Activated naive CD8-positive, alpha-beta T cell treated with anti-CD3 and anti-CD28 coated beads, Interleukin-2, amount 50 U/mL, for 16 hours (primary cell): ENCODE measurements around the gene OSM.
"Not testable (repeated sequence)": the region's sequence is repeated elsewhere in the genome, so short reads cannot be mapped to it uniquely, and the experiment has no call there.

Experiments
- DNase-seq: peaks from one replicate; pipeline ENCODE4 v3.0.0-alpha.2; 2020; ENCODE audit warnings: low read depth, low spot score

The OSM gene

GRCh38 chr22:30228509-30229359, 37.9 kb downstream of the OSM start:
- DNase-seq: no peak

- DNase-seq: no peak
Measured at GRCh38 chr22:30227438-30228228, 39.0 kb downstream of the OSM start.

GRCh38 chr22:30226192-30226832, 40.3 kb downstream of the OSM start:
- no peak for DNase-seq

- no peak for DNase-seq
Measured at GRCh38 chr22:30225220-30225927, 41.3 kb downstream of the OSM start.

- DNase-seq: no peak
Measured at GRCh38 chr22:30224161-30224857, 42.3 kb downstream of the OSM start.

GRCh38 chr22:30223303-30223702, 43.3 kb downstream of the OSM start:
- no peak for DNase-seq

- DNase-seq: no peak
Measured at GRCh38 chr22:30222321-30222720, 44.3 kb downstream of the OSM start.

- no peak for DNase-seq
Measured at GRCh38 chr22:30221121-30221992, 45.3 kb downstream of the OSM start.

- no peak for DNase-seq
Measured at GRCh38 chr22:30220338-30221012, 46.2 kb downstream of the OSM start.

- DNase-seq: no peak
Measured at GRCh38 chr22:30219668-30220278, 46.9 kb downstream of the OSM start.

- no peak for DNase-seq
Measured at GRCh38 chr22:30219049-30219654, 47.5 kb downstream of the OSM start.

GRCh38 chr22:30217698-30218560, 48.7 kb downstream of the OSM start:
- DNase-seq: no peak

GRCh38 chr22:30216710-30217109, 49.9 kb downstream of the OSM start:
- no peak for DNase-seq

GRCh38 chr22:30216272-30216671, 50.4 kb downstream of the OSM start:
- DNase-seq: not testable (repeated sequence)

- DNase-seq: no peak
Measured at GRCh38 chr22:30214703-30215407, 51.8 kb downstream of the OSM start.

- no peak for DNase-seq
Measured at GRCh38 chr22:30212996-30213441, 53.6 kb downstream of the OSM start.
